Adrenal gland (tissue), 5 donors: ENCODE measurements around the gene FBLN1.

Source experiments
- POLR2A ChIP-seq, 2 donors: fragments of 450-650 bp; IDR thresholded peaks; one replicate each; pipeline ENCODE4 v1.6.1; 2017; ENCODE audit warnings: antibody characterized with exemption in 2 of 2, mild to moderate bottlenecking in 2 of 2, moderate library complexity in 1 of 2
- TF ChIP-seq, protein P1 (sequence below), 6 experiments: fragments of 450-650 bp in 4 of 6; fragments of 200-600 bp in 2 of 6; sonication (generic) in 1 of 6; IDR thresholded peaks; 1 replicate in 5 of 6; 2 replicates in 1 of 6; pipeline versions ENCODE4 v1.5.1 to v1.8.0; 2016 to 2021; ENCODE audit warnings: antibody characterized with exemption in 6 of 6, mild to moderate bottlenecking in 2 of 6, moderate library complexity in 1 of 6
- donor health status: DM: no; HTN: no; CAD: no.

GRCh38 chr22:45575173-45575572, 72.5 kb downstream of the FBLN1 start:
- TF ChIP-seq, protein P1, sequence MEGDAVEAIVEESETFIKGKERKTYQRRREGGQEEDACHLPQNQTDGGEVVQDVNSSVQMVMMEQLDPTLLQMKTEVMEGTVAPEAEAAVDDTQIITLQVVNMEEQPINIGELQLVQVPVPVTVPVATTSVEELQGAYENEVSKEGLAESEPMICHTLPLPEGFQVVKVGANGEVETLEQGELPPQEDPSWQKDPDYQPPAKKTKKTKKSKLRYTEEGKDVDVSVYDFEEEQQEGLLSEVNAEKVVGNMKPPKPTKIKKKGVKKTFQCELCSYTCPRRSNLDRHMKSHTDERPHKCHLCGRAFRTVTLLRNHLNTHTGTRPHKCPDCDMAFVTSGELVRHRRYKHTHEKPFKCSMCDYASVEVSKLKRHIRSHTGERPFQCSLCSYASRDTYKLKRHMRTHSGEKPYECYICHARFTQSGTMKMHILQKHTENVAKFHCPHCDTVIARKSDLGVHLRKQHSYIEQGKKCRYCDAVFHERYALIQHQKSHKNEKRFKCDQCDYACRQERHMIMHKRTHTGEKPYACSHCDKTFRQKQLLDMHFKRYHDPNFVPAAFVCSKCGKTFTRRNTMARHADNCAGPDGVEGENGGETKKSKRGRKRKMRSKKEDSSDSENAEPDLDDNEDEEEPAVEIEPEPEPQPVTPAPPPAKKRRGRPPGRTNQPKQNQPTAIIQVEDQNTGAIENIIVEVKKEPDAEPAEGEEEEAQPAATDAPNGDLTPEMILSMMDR (IDR thresholded peaks at IDR 0.05): no peak
- no peak for TF ChIP-seq POLR2A (IDR thresholded peaks at IDR 0.05)
